AG08396 (cell line): ENCODE data around the gene SORBS1.
A peak's percentile ranks its signal among the peaks of the same experiment; 100 is the strongest.

ENCODE experiments used
- DNase-seq: peaks from one replicate; pipeline ENCODE4 v3.0.0; 2012; ENCODE audit warnings: low spot score, mixed read lengths

SORBS1 gene

DNA sequence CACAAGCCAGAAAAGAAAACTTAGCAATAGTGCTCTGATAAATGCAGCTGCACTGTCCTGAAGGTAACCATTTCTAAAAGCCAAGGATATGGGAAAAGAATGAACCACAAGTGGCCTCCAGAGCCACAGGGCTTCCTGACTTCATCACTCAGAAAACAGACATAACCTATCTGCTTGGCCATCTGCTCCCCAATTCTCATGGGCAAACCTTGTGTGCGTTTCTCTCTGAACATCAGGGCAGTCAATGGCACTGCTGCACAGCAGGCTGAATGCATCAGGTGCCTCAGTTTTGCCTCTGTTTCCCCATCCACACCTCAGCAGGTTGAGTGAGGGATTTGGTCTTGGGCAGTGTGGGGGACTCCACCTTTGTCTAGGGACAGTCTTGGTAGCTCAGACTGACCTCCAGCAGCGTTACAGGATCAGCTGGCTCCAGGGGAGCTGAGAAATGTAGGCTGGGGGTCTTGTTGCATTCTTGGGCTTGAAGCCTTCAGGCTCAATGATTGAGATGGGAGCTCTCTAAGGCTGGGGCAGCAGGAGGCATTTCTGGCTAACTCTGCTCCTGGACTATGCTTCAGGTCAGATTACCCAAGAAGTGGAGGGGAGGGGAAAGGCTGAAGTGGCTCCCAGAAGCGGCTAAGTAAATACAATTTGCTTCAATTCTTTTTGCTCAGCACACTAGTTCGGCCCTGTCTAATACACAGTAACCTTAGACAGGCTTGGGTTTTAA, 246.8 kb downstream of the SORBS1 start:
- no peak for DNase-seq

DNA sequence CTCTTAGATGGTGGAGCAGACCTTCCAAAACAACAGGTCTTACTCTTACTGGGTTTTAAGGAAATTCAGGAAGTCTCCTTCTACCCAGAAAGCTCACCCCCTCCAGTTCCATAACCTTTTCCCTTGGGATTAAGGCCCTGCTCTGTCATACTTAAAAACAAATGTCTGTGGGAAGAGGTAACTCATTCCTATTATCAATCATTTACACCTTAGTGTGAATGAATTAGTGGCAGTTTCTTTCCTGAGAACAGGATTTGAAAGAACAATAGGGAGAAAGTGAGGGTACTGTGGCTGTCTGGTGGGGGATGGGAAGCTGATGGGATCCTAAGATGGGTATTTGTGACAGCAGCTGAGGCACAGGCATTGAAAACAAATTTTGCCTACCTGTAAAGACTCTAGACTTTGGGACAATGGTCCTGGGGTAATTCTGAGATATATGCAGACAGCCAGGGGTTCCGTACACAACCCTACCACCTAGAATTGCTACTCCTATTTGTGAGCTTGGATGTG, 248.1 kb downstream of the SORBS1 start:
- no peak for DNase-seq

DNA sequence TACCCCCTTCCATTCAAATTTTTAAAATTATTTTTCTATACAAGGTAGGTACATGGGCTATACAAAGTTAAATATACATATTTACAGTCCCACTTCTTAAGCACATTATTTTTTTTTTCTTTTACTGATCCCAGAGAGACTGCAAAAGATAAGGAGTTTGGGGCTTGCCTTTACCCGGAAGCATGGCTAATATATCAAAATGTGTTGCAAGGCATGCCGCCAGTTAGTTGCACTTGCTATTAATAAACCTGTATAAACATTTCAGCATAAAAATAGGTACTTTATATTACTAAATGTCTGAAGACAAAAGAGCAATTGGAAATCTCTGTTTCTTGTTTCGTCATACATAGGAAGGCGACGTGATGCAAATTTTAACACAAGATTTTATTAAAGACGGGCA, 248.9 kb downstream of the SORBS1 start:
- no peak for DNase-seq

DNA sequence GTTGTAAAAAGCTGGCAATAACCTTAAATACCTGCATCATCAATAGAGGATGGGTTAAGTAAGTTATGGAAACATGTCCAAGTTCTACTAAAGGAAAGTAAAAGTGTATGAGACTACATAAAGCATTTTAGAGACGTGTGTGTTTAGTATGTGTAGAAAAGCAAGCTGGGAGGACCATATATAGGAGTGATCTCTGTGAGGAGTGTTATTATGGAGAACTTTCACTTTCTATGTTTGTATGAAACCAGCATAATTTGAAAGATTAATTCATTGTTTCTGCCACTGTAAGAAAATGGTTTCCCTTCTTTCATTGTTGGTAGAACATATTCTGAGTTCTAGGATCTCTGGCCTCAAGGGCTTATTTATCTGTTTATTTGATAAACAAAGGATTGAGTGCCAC, 251.2 kb downstream of the SORBS1 start:
- no peak for DNase-seq

DNA sequence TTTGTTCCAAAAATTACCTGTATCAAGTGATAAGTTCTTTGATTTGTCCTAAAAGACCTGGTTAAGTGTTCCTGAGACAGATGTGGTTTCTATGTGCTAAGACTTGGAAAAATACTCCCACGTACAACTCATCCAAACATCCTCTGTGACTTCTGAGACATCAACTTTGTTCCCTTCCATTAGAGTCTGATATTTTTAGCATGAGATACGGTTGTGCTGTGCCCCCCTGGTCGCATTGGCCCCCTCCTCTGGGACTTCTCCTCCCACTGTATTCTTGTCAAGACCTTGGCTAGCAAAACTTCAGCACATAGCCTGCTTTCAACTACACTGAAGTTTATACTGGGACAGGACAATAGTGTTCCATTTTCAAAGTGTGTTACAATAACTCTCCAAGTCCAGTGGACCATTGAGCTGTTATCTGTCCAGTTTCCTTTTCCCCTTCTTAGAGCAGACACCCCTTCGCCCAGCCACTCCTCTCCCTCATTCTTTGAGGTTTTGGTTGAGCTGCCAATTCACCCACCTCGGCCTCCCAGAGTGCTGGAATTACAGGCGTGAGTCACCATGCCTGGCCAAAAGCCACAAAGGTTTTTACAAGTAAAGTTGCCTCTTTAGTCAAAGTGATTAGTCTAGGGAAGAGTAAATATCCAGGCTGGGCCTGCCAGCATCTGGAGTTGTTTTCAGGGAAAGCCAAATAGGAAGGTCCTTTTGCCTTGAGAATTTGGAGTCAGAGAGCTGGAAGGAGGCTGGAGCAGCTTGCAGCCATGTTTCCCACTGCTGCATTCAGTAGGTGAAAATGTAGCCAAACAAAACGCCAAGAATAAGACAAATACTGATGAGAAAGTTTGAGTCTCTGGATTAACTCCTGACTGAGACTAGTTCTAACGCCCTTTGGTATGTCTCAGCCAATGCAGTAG, 252.5 kb downstream of the SORBS1 start:
- peak; percentile 73 for DNase-seq

DNA sequence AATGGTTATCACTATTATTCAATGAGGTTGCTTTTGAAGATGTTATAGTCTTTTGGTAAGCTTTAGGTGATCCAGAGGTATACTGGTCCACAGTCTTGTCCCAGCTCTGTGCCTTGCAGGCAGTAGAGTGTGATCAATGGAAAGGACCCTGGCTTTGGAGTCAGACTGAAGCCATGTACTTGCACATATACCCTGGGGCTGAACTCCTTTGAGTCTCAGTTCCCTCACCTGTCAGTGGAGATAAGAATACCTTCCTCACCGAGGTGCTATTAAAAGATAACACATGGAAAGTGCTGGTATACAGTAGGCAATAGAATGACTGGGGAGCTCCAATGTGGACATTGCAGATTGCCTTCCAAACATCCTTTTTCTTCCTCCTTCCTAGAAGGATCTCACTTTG, 254.3 kb downstream of the SORBS1 start:
- DNase-seq, result no peak

DNA sequence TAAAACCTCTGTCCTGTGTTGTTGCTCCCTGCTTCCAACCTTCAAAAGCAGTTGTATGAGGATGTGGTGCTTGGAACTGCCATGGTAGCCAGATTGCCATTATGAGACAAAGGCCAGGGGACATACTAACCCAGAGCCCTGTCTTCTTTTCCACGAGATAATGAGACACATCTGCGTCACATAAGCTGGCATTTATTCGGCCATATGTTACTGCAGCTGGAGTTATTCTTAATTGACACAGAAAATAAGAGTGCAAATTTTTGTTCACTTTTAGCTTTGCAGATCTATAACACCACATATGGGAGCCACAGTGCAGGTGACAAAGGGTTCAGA, 254.9 kb downstream of the SORBS1 start:
- no peak for DNase-seq

DNA sequence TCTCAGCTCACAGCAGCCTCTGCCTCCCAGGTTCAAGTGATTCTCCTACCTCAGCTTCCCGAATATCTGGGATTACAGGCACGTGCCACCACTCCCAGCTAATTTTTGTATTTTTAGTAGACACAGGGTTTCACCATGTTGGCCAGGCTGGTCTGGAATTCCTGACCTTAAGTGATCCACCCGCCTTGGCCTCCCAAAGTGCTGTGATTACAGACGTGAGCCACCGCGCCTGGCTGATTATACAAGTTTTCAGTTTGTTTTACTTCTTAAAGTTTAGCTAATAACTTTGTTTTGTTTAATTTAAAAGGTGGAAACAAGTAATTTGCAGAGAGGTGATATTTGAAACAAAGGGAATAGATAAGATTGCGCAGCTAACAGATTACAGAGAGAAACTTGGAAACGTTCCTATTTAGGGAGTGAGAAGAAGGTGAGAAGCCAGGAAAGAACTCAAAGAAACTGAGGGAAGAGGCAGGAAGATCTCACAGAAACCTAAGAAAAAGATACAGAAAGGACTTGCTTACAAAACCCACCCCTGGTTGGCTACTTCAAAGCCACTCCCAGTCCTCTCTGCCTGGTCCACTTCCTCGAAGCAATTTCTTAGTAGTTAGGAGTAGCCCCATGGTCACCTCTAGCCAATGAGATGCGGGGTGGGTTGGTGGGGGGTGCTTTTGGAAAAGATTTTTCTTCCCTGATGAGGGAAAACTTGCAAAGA, 255.4 kb downstream of the SORBS1 start:
- no peak for DNase-seq

DNA sequence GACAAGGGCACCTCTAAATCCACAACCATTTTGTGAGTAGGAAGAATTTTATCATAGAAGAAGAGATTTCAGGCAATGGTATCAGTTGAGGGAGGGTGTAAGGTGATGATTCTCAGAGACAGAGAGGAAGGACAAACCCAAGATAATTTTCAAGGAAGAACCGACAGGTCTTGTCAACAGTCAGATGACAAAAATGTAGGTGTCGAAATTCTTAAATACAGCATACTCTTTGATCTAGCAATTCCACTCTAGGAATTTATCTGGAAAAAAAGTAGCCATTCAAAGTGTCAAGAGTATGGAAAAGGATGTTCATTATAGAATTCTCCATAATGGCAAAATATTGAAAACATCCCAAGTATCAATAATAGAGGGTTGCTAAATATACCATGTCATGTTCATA, 256.2 kb downstream of the SORBS1 start:
- no peak for DNase-seq

DNA sequence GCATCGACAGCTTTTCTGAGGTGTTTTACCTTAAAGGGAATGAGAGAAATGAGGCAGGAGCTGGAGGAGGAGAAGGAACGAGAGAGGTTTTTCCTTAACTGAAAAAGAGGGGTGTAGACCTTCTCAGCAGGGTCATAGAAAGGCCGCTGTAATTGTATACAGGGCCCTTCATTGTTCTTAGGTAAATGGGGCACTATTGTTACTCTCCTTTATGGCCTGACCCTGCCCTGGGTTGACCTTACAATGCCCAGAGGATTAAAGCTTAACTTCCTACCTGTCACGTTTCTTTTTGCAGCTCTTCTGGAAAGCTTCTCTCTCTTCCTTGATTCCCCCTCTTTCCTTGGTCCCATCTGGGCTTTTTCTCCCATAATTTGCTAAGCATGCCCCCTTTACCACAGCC, 256.7 kb downstream of the SORBS1 start:
- no peak for DNase-seq

DNA sequence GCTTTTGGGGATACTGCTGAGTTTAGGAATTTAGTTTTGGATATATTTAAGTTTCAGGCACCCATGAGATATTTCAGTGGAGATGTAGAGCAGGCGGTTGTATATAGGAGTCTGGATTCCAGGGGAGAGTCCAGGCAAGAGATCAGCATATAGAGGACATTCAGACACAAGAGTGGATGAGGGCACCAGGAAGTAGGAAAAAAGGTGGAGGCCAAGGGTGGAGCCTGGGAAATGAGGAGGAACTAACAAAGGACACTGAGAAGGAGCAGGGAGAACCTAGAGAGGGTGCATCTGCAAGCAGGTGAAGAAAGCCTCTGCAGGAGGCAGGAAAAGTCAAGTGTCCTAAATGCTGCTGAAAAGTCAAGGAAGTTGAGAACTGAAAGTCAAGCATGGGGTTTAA, 257.2 kb downstream of the SORBS1 start:
- DNase-seq, result no peak

DNA sequence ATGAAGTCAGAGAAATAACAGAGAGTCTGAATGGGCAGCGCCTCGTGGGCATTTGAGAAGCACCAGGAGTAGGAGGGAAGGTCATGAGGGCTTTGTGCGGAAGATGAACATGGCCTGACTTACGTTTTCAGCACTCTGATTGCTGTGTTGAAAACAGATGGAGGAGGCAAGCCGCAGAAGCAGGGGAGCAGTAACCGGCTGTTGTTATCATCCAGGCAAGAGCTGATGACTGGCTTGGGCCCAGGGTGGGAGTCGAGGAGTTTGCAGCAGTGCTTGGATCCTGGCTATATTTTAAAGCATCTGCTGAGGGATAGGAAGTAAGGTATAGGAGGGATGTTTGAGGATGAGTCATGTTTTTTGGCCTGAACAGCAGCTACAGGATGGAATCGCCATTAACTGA, 257.6 kb downstream of the SORBS1 start:
- no peak for DNase-seq

DNA sequence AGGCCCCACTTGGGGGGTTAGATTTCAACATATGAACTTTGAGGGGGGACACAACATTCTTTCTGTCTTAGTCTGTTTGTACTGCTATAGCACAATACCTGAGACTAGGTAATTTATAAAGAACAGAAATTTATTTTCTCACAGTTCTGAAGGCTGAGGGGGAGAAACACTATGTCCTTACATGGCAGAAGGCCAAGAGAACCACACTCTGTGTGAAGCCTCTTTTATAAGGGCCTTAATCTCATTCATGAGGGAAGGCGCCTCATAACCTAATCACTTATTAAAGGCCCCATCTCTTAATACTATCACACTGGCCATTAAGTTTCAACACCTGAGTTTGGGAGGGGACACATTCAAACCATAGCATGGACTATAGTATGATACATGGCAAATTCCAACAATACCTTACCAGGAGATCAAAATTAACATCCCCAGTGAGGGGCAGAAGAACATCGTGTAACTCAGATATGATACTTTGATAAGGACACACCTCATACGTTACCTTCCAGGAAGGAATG, 261.1 kb downstream of the SORBS1 start:
- no peak for DNase-seq

DNA sequence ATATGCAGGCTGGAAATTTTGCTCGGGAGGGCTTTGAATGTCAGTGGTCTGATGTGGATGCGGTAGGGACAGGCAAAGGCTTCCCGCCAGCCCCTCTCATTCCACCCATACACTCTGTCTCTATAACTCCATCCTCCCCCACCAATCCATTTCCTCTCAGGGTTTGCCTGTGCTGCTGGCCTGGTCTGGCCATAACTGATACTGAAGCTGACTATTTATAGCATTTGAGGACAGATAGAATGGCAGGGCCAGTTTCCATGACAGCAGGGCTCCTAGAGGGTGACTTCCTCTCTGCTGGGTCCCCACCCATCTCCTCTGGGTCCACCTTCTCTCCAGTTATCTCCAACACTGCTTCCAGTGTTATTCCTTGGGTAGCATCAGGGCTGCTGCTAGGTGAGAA, 263.8 kb downstream of the SORBS1 start:
- DNase-seq, result no peak

DNA sequence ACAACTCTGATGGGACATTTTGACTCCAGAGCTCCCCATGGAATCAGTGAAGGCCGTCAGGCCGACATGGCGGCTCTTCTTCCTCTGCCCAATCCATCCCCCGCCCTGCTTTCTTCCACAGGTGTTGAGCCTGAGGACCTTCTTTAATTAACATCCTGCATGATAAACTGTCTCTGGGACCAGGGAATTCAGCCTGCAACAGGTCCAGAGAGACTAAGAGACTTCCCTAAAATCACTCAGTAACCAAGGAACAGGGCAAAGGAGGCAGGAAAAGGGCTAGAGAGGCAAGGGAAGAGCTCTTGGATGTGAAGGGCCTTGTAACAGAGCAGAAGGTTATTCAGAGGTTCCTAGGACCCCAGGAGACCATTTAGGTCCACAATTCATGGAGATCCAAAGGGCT, 264.4 kb downstream of the SORBS1 start:
- no peak for DNase-seq

DNA sequence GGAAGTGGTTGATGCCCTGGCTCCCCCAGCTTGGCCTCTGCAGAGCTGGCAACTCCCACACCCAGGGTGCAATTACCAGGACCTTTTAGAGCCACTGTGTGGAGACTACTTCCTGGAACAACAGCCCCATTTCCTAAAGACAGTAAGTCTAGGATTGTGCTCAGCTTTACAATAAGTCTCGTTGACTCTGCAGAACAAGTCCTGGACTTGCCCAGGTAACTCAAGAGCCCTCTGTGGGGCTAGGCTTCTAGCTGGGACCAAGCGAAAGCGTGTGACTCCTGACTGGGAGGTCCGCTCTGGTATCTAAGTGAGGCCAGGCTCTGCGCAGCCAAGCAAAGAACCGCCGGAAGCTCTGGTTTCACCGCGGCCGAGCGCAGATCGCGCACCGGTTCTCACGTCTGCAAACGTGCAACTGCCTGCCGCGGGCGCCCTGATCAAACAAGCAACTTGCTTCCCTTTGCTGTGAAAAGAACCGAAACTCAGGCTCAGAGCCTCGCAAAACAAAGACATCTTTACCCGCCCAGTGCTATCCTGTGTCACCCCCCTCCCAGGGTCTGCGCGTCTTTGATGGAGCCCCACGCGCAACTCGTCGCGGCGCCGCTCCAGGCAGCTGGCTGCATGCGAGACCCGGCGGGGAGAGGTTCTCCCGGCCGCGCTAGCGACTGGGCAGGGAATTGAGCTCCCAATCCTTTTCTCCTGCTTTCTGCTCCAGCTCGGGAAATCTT, 266.0 kb downstream of the SORBS1 start:
- peak; percentile 57 for DNase-seq

DNA sequence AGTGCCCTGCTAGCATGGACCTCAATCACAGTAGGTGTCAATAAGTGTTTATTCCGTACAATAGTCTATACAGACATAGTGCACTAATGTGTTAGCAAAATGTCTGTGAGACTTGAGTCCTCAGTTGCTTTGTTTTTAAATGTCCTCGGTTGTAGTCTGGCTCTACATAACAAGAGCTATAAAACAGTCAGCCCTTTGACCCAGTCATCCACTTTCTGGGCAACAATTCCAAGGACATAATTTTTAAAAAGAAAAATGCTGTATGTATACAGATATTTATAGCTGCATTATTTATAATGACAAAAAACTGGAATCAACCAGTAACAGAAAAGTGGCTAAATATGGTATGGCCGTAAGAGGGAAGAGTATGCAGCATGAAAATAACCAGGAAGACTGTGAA, 267.5 kb downstream of the SORBS1 start:
- no peak for DNase-seq

DNA sequence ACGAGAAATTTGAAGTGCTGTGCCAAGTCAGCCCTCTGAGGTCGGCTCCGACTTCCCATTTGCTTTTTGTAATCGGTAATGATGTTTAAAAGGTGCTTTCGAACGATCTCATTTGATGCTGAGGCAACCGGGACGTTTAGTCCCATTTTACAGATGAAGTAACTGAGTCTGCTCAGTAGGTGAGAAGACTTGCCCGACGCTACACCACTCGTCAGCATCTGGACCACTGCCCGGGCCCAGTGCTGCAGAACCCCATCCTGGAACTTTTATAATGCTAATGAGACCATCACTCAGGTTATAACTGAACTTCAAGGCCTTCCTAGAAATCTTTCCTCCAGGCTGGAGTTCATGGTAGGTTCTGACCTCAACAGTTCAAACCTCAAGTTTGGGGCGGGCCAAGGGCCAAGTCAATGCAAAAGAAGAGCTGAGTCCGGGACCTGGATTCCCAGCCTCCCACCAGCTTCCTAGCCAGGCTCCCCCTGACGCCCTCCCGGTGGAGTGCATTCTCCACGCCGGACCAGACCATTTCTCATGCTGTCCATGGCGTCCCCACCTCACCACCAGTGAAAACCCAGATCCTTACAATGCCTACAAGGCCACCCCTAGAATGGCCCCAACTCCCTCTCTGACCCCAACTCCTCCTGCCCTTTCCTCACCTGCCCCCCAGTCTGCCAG, 269.7 kb downstream of the SORBS1 start:
- no peak for DNase-seq

DNA sequence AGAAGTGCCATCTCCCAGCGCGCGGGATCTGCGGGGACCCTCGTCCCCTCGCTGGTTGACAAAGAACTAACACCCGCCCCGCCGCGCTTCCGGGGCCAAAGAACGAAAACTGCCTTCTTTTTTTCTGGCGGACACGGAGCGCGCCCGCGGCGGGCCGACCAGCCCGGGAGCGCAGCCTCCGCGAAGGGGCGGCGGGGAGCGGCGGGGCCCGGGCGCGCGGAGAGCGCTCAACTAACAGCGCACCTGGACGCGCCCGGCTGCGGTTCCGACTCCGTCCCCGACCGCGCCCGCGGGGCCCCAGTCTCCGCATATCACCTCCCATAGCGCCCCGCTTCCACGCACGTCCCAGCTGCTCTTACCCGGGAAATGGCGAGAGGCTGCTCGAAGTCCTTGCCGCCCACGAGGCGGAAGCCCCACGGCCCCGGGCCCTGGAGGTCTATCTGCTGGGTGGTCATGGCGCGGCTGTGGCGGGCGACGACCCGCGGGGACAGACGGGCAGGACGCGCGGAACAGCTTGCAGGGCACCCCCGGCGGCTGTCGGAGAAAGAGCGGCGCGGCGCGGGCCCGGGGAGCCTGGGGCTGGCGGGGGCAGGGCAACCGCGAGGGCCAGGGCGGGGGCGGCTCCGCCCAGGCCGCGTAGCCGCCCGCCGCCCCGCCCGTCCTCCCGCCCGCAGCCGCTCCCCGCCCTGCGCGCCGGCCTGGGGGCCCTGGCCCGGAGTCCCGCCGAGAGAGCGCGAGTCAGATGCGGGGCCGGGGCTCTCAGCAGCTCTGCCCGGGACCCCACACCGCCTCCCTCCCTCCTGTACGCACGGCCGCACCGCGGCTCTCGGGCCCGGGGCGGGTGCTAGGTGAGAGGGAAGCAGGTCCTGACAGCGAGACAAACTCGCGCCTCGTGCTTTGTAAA, 270.5 kb downstream of the SORBS1 start, which contains the start of gene PDLIM1:
TSS of gene PDLIM1 (minus strand) at position 543 of the 904 bp plus-strand sequence. CDS start at position 455, 88 bp downstream.
- DNase-seq, result peak; percentile 95

DNA sequence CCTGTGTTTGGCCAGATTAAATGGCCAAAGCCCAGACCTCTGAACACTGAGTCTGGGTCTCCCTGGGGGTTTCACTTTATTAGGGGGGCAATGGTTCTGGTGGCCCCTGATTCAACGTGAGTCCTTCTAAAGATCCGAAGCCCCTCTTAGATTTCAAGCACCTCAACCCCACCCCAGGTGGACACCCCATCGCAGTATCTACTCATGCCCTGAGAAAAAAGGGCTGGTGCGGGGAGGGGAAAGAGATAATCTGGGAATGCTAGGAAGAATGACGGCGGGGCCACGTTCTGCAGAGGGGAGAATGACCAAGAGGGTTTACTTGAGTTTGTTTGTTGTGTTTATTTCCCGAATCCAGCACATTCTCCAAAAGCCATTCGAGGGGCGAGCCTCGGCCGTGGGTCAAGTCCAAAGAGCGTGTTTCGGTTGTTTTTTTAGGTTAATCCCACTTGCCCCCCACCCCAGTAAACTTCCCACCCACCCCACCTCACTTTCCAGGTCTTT, 271.2 kb downstream of the SORBS1 start:
- peak; percentile 41 for DNase-seq
